ENCODE measurements around the gene SHB. TPM values are rescaled to one million over a fixed set of nuclear protein-coding genes. Genes with fewer than 3 reads are reported as not detected.

The SHB gene
- total RNA-seq, 2 donors from 2014 or later = 25.2 to 29.3 TPM

GRCh38 chr9:37971691-37972090 lies 97.3 kb downstream of the SHB start:
- Histone ChIP-seq H3K4me3 (no peak overlapping the region), H3K27me3 (no peaks in the 10 kb centered on the region), H3K27ac (peak overlapping the region in 3 of 4 donors; percentile 94 to 98 (median 96)), H3K36me3 (replicated peaks in 1 of 2; ENCODE audit: insufficient read depth in 1 of 2, low read depth in 2 of 2) (peaks cover 0 to 2% of the 10 kb centered on the region in 2 donors), H3K9me3 (no peaks in the 10 kb centered on the region), H3K4me1 (peaks cover 69% of the 10 kb centered on the region)
- TF ChIP-seq CTCF (IDR thresholded peaks at IDR 0.05) (no peak), POLR2A (IDR thresholded peaks at IDR 0.05) (no peak)
- DNase-seq (no peak), ATAC-seq (no peak)
- 76 to 86% methylated on average over 2 of the region's 2 CpGs for WGBS, 2 donors
- intact Hi-C loops (cut with DNase I) = no loop called here

DNA sequence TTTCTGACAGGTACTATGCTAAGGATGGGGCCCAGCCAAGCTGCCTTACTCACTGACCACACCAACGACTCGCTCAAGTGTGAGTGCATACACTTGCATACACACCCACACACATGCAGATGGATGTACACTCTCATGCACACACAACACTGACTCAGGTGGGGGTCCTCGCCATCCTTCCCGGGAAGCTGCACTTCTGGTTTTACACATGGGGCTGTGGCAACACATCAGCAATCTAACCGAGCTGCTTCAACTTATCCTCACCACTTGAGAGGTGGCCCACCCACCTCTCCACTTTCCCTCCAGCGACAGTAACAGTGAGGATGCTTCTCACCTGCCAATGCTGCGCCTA lies 97.9 kb downstream of the SHB start:
- Histone ChIP-seq H3K27ac (peak overlapping the region in 3 of 4 donors; percentile 94 to 98 (median 96)), H3K36me3 (replicated peaks in 1 of 2; ENCODE audit: insufficient read depth in 1 of 2, low read depth in 2 of 2) (peaks cover 0 to 2% of the 10 kb centered on the region in 2 donors), H3K4me1 (peaks cover 66% of the 10 kb centered on the region), H3K27me3 (no peaks in the 10 kb centered on the region), H3K4me3 (no peak overlapping the region), H3K9me3 (no peaks in the 10 kb centered on the region)
- intact Hi-C loops (cut with DNase I) = no loop called here
- DNase-seq (peak in 1 of 4 donors; percentile 3), ATAC-seq (no peak)
- TF ChIP-seq CTCF (IDR thresholded peaks at IDR 0.05) = no peak
- 76 to 79% methylated on average over 7 of the region's 7 CpGs for WGBS, 2 donors

DNA sequence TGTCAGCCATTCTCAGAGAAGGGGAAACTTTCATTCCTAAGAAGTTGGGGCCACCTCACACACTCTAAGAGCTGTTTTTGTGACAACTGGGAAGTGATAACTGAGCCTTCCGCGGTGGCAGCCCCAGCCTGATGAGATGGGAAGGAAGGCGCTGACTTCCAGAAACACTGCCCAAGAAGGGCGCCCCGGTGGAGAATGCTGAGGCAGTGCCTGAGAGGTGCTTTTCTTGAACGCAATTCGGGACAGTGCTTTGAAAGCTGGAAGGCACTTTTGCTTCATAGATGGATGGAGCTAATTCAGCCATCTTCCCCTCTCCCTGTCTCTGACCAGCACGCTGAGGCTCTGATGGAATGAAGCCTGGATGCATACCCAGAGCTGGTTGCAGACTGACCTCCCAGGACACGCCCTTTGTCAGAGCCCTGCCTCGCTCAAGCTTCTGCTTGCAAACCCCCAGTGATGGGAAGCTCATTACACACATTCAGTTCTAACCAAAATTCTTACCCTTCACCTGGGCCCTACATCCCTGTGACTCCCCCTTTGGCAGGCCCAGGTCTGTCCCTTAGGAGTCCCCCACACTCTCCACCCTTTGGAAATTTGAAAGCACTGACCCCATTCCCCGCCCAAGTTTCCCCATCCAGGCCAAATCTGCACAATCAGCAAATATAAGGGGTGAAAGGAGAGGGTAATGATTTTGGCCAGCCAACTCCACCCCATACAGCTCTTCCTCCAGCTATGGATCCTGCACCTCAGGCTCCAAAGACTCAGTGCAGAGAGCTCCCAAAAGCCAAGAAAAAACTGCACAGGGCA lies 98.5 kb downstream of the SHB start:
- no peak for ATAC-seq
- Histone ChIP-seq H3K4me1 (peaks cover 71% of the 10 kb centered on the region), H3K36me3 (replicated peaks in 1 of 2; ENCODE audit: insufficient read depth in 1 of 2, low read depth in 2 of 2) (peaks cover 0 to 2% of the 10 kb centered on the region in 2 donors), H3K9me3 (no peaks in the 10 kb centered on the region), H3K4me3 (no peak overlapping the region), H3K27ac (peak overlapping the region; percentile 94 to 99 (median 97)), H3K27me3 (no peaks in the 10 kb centered on the region)
- WGBS, 2 donors = 81 to 86% methylated on average over 11 of the region's 11 CpGs
- TF ChIP-seq CTCF (IDR thresholded peaks at IDR 0.05) (no peak), POLR2A (IDR thresholded peaks at IDR 0.05) (no peak)
- intact Hi-C loops (cut with DNase I) = no loop called here
- DNase-seq = no peak

- Histone ChIP-seq H3K4me3 (no peak overlapping the region), H3K27ac (peak overlapping the region; percentile 94 to 99 (median 97)), H3K36me3 (replicated peaks in 1 of 2; ENCODE audit: insufficient read depth in 1 of 2, low read depth in 2 of 2) (peaks cover 0 to 2% of the 10 kb centered on the region in 2 donors), H3K4me1 (peaks cover 78% of the 10 kb centered on the region), H3K27me3 (no peaks in the 10 kb centered on the region), H3K9me3 (no peaks in the 10 kb centered on the region)
- 61 to 75% methylated on average over 11 of the region's 11 CpGs for WGBS, 2 donors
- intact Hi-C loops (cut with DNase I) = loop anchor here (10.0 kb wide), 1 partner anchor 45 kb away; no protein-coding TSS in a partner anchor
- ATAC-seq (no peak), DNase-seq (peak in 1 of 4 donors; percentile 23)
- TF ChIP-seq CTCF (IDR thresholded peaks at IDR 0.05) (no peak), POLR2A (IDR thresholded peaks at IDR 0.05) (no peak)
Measured at GRCh38 chr9:37969558-37970300, 99.3 kb downstream of the SHB start.

Data from body of pancreas (tissue), 4 donors.